OCI-LY3 (cell line): Measurements from ENCODE around the gene UBE2L3.

ENCODE experiments used
- H2AFZ ChIP-seq: fragments of 200-600, 300-600 bp; shearing (Covaris generic); 2 replicates; pipeline ENCODE4 v1.6.0; 2014; ENCODE audit warnings: antibody characterized with exemption, low read depth, low read length
- H3K27ac ChIP-seq: fragments of 200-600, 300-600 bp; sonication (generic); 2 replicates; pipeline ENCODE4 v1.5.1; 2014; ENCODE audit warnings: mild to moderate bottlenecking, low read length, moderate library complexity, mixed read lengths
- H3K27me3 ChIP-seq: fragments of 200-600, 300-600 bp; sonication (generic); 2 replicates; pipeline ENCODE4 v1.6.1; 2014; ENCODE audit warnings: low read depth, low read length, mixed read lengths
- H3K36me3 ChIP-seq: fragments of 200-600, 300-600 bp; sonication (generic); replicated peaks from 2 replicates; pipeline ENCODE3; 2014; ENCODE audit warnings: low read depth, low read length, mixed read lengths
- H3K4me1 ChIP-seq: fragments of 300-600, 200-600 bp; sonication (generic); 2 replicates; pipeline ENCODE4 v1.6.1; 2014; ENCODE audit warnings: low read length, mixed read lengths
- H3K4me2 ChIP-seq: fragments of 200-600, 300-600 bp; sonication (generic); 2 replicates; pipeline ENCODE4 v1.6.1; 2014; ENCODE audit warnings: low read length, mixed read lengths
- H3K4me3 ChIP-seq: fragments of 300-600, 200-600 bp; sonication (generic); 2 replicates; pipeline ENCODE4 v1.5.1; 2014; ENCODE audit warnings: antibody characterized with exemption, mild to moderate bottlenecking, low read length, moderate library complexity
- H3K79me2 ChIP-seq: fragments of 300-600, 200-600 bp; shearing (Covaris generic); 2 replicates; pipeline ENCODE4 v1.6.1; 2014; ENCODE audit warnings: mild to moderate bottlenecking, low read length, mixed read lengths
- H3K9ac ChIP-seq: fragments of 300-600, 200-600 bp; shearing (Covaris generic); 2 replicates; pipeline ENCODE4 v1.6.0; 2014; ENCODE audit warnings: mild to moderate bottlenecking, low read length, moderate library complexity
- H3K9me3 ChIP-seq: fragments of 200-600, 300-600 bp; shearing (Covaris generic); 2 replicates; pipeline ENCODE4 v1.6.1; 2014; ENCODE audit warnings: low read length, mixed read lengths; ENCODE audit not compliant: insufficient read depth
- H4K20me1 ChIP-seq: fragments of 200-600, 300-600 bp; sonication (generic); 2 replicates; pipeline ENCODE4 v1.6.1; 2016; ENCODE audit warnings: low read length, mixed read lengths; ENCODE audit not compliant: insufficient read depth
- CTCF ChIP-seq: fragments of 200-600, 300-600 bp; sonication (generic); IDR thresholded peaks from 2 replicates; pipeline ENCODE4 v1.5.1; 2014; ENCODE audit warnings: antibody characterized with exemption, low read length, low read depth
- EZH2phosphoT487 ChIP-seq: fragments of 200-600 bp; shearing (Covaris generic); IDR thresholded peaks from 2 replicates; pipeline ENCODE4 v1.6.1; 2018; ENCODE audit warnings: antibody characterized with exemption, mixed run types, low read depth

UBE2L3 gene

GRCh38 chr22:21665047-21665851 is 97.7 kb downstream of the UBE2L3 start:
- Histone ChIP-seq H3K9me3 (no peaks in the 10 kb centered on the region), H3K4me1 (peaks cover 9% of the 10 kb centered on the region; the same call in 1 of the 2 replicates), H3K79me2 (peaks cover 9% of the 10 kb centered on the region), H3K9ac (peak overlapping the region; percentile 71), H3K27me3 (no peaks in the 10 kb centered on the region), H2AFZ (peak overlapping the region; percentile 85), H3K36me3 (peaks cover 3% of the 10 kb centered on the region), H3K27ac (peak overlapping the region; percentile 61), H3K4me3 (peak overlapping the region; percentile 81), H4K20me1 (no peaks in the 10 kb centered on the region), H3K4me2 (peak overlapping the region; percentile 81)
- TF ChIP-seq CTCF (no peak), EZH2phosphoT487 (no peak)

- TF ChIP-seq EZH2phosphoT487 (no peak), CTCF (no peak)
- H3K27ac ChIP-seq = no peak overlapping the region
These were observed 99.3 kb downstream of the UBE2L3 start for GRCh38 chr22:21666786-21667185.

GRCh38 chr22:21669026-21669425 is 101.5 kb downstream of the UBE2L3 start:
- Histone ChIP-seq H3K9ac (no peak overlapping the region), H4K20me1 (0 out of 2 replicates have a peak, but pooled peaks cover 3% of the 10 kb centered on the region), H3K9me3 (no peaks in the 10 kb centered on the region), H3K4me1 (peaks cover 18% of the 10 kb centered on the region), H3K4me3 (no peak overlapping the region), H3K36me3 (peaks cover 25% of the 10 kb centered on the region), H3K79me2 (peaks cover 9% of the 10 kb centered on the region), H2AFZ (no peak overlapping the region), H3K27me3 (no peaks in the 10 kb centered on the region), H3K27ac (no peak overlapping the region), H3K4me2 (no peak overlapping the region)
- no peak for TF ChIP-seq EZH2phosphoT487
- no peak for TF ChIP-seq CTCF

More at GRCh38 chr22:21666786-21667185, 99.3 kb downstream of the UBE2L3 start:
- Histone ChIP-seq H3K4me3 (peak overlapping the region; percentile 81), H4K20me1 (no peaks in the 10 kb centered on the region), H3K4me2 (peak overlapping the region; percentile 70), H3K79me2 (peaks cover 9% of the 10 kb centered on the region), H3K9ac (peak overlapping the region; percentile 71), H2AFZ (no peak overlapping the region), H3K27me3 (no peaks in the 10 kb centered on the region), H3K36me3 (peaks cover 10% of the 10 kb centered on the region), H3K9me3 (no peaks in the 10 kb centered on the region), H3K4me1 (peaks cover 10% of the 10 kb centered on the region)

- no peak overlapping the region for H3K9ac ChIP-seq
- peaks cover 10% of the 10 kb centered on the region for H3K4me1 ChIP-seq
- no peak overlapping the region for H3K27ac ChIP-seq
- H2AFZ ChIP-seq = no peak overlapping the region
- no peaks in the 10 kb centered on the region for H3K9me3 ChIP-seq
- no peak overlapping the region; the same call in 1 of the 2 replicates for H3K4me2 ChIP-seq
- H3K4me3 ChIP-seq = no peak overlapping the region
- H3K36me3 ChIP-seq = peaks cover 39% of the 10 kb centered on the region
- H3K79me2 ChIP-seq = 0 out of 2 replicates have a peak, but pooled peaks cover 3% of the 10 kb centered on the region
- 0 out of 2 replicates have a peak, but pooled peaks cover 3% of the 10 kb centered on the region for H4K20me1 ChIP-seq
- H3K27me3 ChIP-seq = no peaks in the 10 kb centered on the region
- no peak for TF ChIP-seq EZH2phosphoT487
- peak; percentile 23; the same call in 1 of the 2 replicates for TF ChIP-seq CTCF
These were observed 104.7 kb downstream of the UBE2L3 start for GRCh38 chr22:21672107-21672629.
